Esophagus squamous epithelium (tissue), 4 donors: ENCODE data around the gene MNX1.

Experiments
- POLR2A ChIP-seq, 4 donors: fragments of 450-650 bp; IDR thresholded peaks; one replicate each; pipeline ENCODE4 v1.6.1; 2017; ENCODE audit warnings: antibody characterized with exemption in 4 of 4, mild to moderate bottlenecking in 4 of 4, moderate library complexity in 3 of 4
- TF ChIP-seq, protein P1 (sequence below), 6 experiments: fragments of 450-650 bp in 4 of 6; fragments of 200-600 bp in 2 of 6; sonication (generic) in 2 of 6; IDR thresholded peaks; one replicate each; pipeline ENCODE4 v1.5.1; 2016 to 2019; ENCODE audit warnings: antibody characterized with exemption in 6 of 6, mild to moderate bottlenecking in 4 of 6, moderate library complexity in 4 of 6

GRCh38 chr7:156988343-156989185 is 21.9 kb downstream of the MNX1 start:
- TF ChIP-seq, protein P1, sequence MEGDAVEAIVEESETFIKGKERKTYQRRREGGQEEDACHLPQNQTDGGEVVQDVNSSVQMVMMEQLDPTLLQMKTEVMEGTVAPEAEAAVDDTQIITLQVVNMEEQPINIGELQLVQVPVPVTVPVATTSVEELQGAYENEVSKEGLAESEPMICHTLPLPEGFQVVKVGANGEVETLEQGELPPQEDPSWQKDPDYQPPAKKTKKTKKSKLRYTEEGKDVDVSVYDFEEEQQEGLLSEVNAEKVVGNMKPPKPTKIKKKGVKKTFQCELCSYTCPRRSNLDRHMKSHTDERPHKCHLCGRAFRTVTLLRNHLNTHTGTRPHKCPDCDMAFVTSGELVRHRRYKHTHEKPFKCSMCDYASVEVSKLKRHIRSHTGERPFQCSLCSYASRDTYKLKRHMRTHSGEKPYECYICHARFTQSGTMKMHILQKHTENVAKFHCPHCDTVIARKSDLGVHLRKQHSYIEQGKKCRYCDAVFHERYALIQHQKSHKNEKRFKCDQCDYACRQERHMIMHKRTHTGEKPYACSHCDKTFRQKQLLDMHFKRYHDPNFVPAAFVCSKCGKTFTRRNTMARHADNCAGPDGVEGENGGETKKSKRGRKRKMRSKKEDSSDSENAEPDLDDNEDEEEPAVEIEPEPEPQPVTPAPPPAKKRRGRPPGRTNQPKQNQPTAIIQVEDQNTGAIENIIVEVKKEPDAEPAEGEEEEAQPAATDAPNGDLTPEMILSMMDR (IDR thresholded peaks at IDR 0.05) = no peak
- TF ChIP-seq POLR2A (IDR thresholded peaks at IDR 0.05) = no peak
